GM23338 (cell line): ENCODE results near the gene DUSP1. TPM values are rescaled to one million over a fixed set of nuclear protein-coding genes. Genes with fewer than 3 reads are reported as not detected.

ENCODE experiments used
- ATAC-seq: fragments of 200-7000 bp; cut with Tn5 transposase; 3 replicates; pipeline ENCODE4 v1.9.1; 2020
- DNase-seq: peaks from one replicate; pipeline ENCODE4 v3.0.0-alpha.2; 2015; ENCODE audit warnings: low spot score
- H2AFZ ChIP-seq: fragments of 200-600 bp; sonication (generic); 2 replicates; pipeline ENCODE4 v1.8.0; 2016; ENCODE audit warnings: antibody characterized with exemption, mild to moderate bottlenecking, moderate library complexity
- H3F3A ChIP-seq: fragments of 200-600 bp; sonication (generic); replicated peaks from 2 replicates; pipeline ENCODE4 v1.8.0; 2017; ENCODE audit warnings: antibody characterized with exemption, mixed run types, low read depth
- H3K27ac ChIP-seq: fragments of 200-600 bp; sonication (generic); 2 replicates; pipeline ENCODE4 v1.6.1; 2016; ENCODE audit warnings: low read depth
- H3K27me3 ChIP-seq: fragments of 200-600 bp; sonication (generic); 2 replicates; pipeline ENCODE4 v1.8.0; 2016; ENCODE audit warnings: mild to moderate bottlenecking, mixed run types, moderate library complexity; ENCODE audit not compliant: insufficient read depth
- H3K36me3 ChIP-seq: fragments of 200-600 bp; sonication (generic); 2 replicates; pipeline ENCODE4 v1.8.0; 2016; ENCODE audit warnings: mild to moderate bottlenecking; ENCODE audit not compliant: insufficient read depth
- H3K4me1 ChIP-seq: fragments of 200-600 bp; sonication (generic); 2 replicates; pipeline ENCODE4 v1.8.0; 2016; ENCODE audit warnings: mild to moderate bottlenecking, moderate library complexity; ENCODE audit not compliant: insufficient read depth
- H3K4me2 ChIP-seq: fragments of 200-600 bp; sonication (generic); 2 replicates; pipeline ENCODE4 v1.7.1; 2017; ENCODE audit warnings: mixed run types
- H3K4me3 ChIP-seq: fragments of 200-600 bp; sonication (generic); 2 replicates; pipeline ENCODE4 v1.6.1; 2016; ENCODE audit warnings: mixed run types
- H3K79me2 ChIP-seq: fragments of 200-600 bp; sonication (generic); replicated peaks from 2 replicates; pipeline ENCODE4 v1.8.0; 2017; ENCODE audit warnings: mild to moderate bottlenecking; ENCODE audit not compliant: insufficient read depth
- H3K9me2 ChIP-seq: fragments of 200-600 bp; sonication (generic); 2 replicates; pipeline ENCODE4 v1.8.0; 2017; ENCODE audit not compliant: insufficient read depth
- H4K20me1 ChIP-seq: fragments of 200-600 bp; sonication (generic); replicated peaks from 2 replicates; pipeline ENCODE4 v1.8.0; 2017; ENCODE audit warnings: mild to moderate bottlenecking; ENCODE audit not compliant: insufficient read depth
- H3K27ac Mint-ChIP-seq: 2 replicates; pipeline ENCODE4 v1.8.0; 2020; ENCODE audit warnings: inconsistent platforms, mild to moderate bottlenecking, moderate library complexity, mixed read lengths
- H3K27me3 Mint-ChIP-seq: 3 replicates; pipeline ENCODE4 v1.8.0; 2022; ENCODE audit warnings: low read depth, mild to moderate bottlenecking, moderate library complexity, mixed read lengths, inconsistent platforms; ENCODE audit not compliant: insufficient read depth, poor library complexity
- H3K36me3 Mint-ChIP-seq: 3 replicates; pipeline ENCODE4 v1.8.0; 2021; ENCODE audit warnings: low read depth, mild to moderate bottlenecking, inconsistent platforms, moderate library complexity, mixed read lengths
- H3K4me1 Mint-ChIP-seq: 3 replicates; pipeline ENCODE4 v1.8.0; 2020; ENCODE audit warnings: mild to moderate bottlenecking, inconsistent platforms, mixed read lengths
- H3K4me3 Mint-ChIP-seq: 3 replicates; pipeline ENCODE4 v1.8.0; 2021; ENCODE audit warnings: moderate library complexity, mild to moderate bottlenecking, inconsistent platforms, mixed read lengths
- H3K9me3 Mint-ChIP-seq: 3 replicates; pipeline ENCODE4 v1.8.0; 2020; ENCODE audit warnings: moderate library complexity, mild to moderate bottlenecking, inconsistent platforms, mixed read lengths
- CREB1 ChIP-seq: fragments of 250-450 bp; sonication (Bioruptor Pico); IDR thresholded peaks from 2 replicates; pipeline ENCODE4 v1.5.0; 2020; ENCODE audit warnings: low read depth, mild to moderate bottlenecking, moderate library complexity
- EZH2 ChIP-seq: fragments of 200-600 bp; sonication (generic); IDR thresholded peaks from one replicate; pipeline ENCODE4 v1.8.0; 2017; ENCODE audit warnings: antibody characterized with exemption, mild to moderate bottlenecking, low read depth; ENCODE audit not compliant: unreplicated experiment
- EZH2phosphoT487 ChIP-seq: fragments of 200-600 bp; sonication (generic); IDR thresholded peaks from one replicate; pipeline ENCODE4 v1.8.1; 2018; ENCODE audit warnings: antibody characterized with exemption; ENCODE audit not compliant: unreplicated experiment
- NANOG ChIP-seq: IDR thresholded peaks from 2 replicates; pipeline ENCODE4 v1.6.1; 2016; ENCODE audit warnings: antibody characterized with exemption, borderline replicate concordance
- ZNF462 ChIP-seq: fragments of 250-450 bp; sonication (Bioruptor Pico); IDR thresholded peaks from 2 replicates; pipeline ENCODE4 v1.5.0; 2020; ENCODE audit warnings: mild to moderate bottlenecking, moderate library complexity
- polyA plus RNA-seq: library from polyadenylated mRNA; unstranded; fragments of >200 nt; fragmentation: Nextera tagmentation; extraction: Ambion mirVana; gene quantifications from 2 replicates; pipeline ENCODE4 v1.2.1, GENCODE V29; 2016
- total RNA-seq: library from RNA; depleted of rRNA; stranded (reverse); fragments of >200 nt; shearing (Covaris generic); gene quantifications from 2 replicates; pipeline ENCODE4 v1.2.3, GENCODE V29; 2014

The DUSP1 gene
- total and polyA plus RNA-seq, 2 experiments from 2014 or later = 9.7 to 17.2 TPM

GRCh38 chr5:172730222-172730621, 40.8 kb downstream of the DUSP1 start:
- H3K9me2 ChIP-seq = no peaks in the 10 kb centered on the region
- Mint-ChIP-seq H3K27ac (no peak overlapping the region), H3K9me3 (no peaks in the 10 kb centered on the region), H3K27me3 (peaks cover 7% of the 10 kb centered on the region), H3K4me1 (no peaks in the 10 kb centered on the region), H3K36me3 (no peaks in the 10 kb centered on the region), H3K4me3 (no peak overlapping the region; the same call in 2 of the 3 replicates)
- DNase-seq = no peak
- H2AFZ ChIP-seq = no peak overlapping the region
- H3K79me2 ChIP-seq = no peaks in the 10 kb centered on the region
- no peaks in the 10 kb centered on the region for H3K36me3 ChIP-seq
- no peaks in the 10 kb centered on the region for H4K20me1 ChIP-seq
- H3K4me3 ChIP-seq = no peak overlapping the region
- no peaks in the 10 kb centered on the region for H3K4me1 ChIP-seq
- ATAC-seq = no peak
- no peaks in the 10 kb centered on the region for H3K27me3 ChIP-seq
- no peak overlapping the region for H3K4me2 ChIP-seq
- no peaks in the 10 kb centered on the region for H3F3A ChIP-seq
- H3K27ac ChIP-seq = no peak overlapping the region
- TF ChIP-seq CREB1 (CRISPR knock-in tag) (no peak), ZNF462 (CRISPR knock-in tag) (no peak), EZH2phosphoT487 (no peak)

GRCh38 chr5:172729588-172729987, 41.4 kb downstream of the DUSP1 start:
- Histone ChIP-seq H3K27me3 (no peaks in the 10 kb centered on the region), H3K4me2 (no peak overlapping the region), H3K4me3 (no peak overlapping the region), H3K4me1 (no peaks in the 10 kb centered on the region), H3K36me3 (no peaks in the 10 kb centered on the region), H3F3A (no peaks in the 10 kb centered on the region), H2AFZ (no peak overlapping the region), H3K79me2 (no peaks in the 10 kb centered on the region), H3K9me2 (no peaks in the 10 kb centered on the region), H4K20me1 (no peaks in the 10 kb centered on the region), H3K27ac (no peak overlapping the region)
- DNase-seq = no peak
- Mint-ChIP-seq H3K9me3 (no peaks in the 10 kb centered on the region), H3K27ac (no peak overlapping the region), H3K4me3 (no peak overlapping the region), H3K36me3 (no peaks in the 10 kb centered on the region), H3K27me3 (peaks cover 4% of the 10 kb centered on the region), H3K4me1 (no peaks in the 10 kb centered on the region)
- no peak for ATAC-seq
- TF ChIP-seq NANOG = no peak
- TF ChIP-seq ZNF462 (CRISPR knock-in tag) = no peak
- TF ChIP-seq EZH2 = no peak
- no peak for TF ChIP-seq EZH2phosphoT487
